KG1 (cell line): ENCODE data around the gene MAP3K4.

ENCODE experiments used
- DNase-seq: peaks from one replicate; lab custom pipeline; 2025; lab: John Stamatoyannopoulos, UW

MAP3K4 gene

GRCh38 chr6:161041274-161041673, 49.7 kb downstream of the MAP3K4 start:
- DNase-seq, result no peak

GRCh38 chr6:161044335-161044734, 52.8 kb downstream of the MAP3K4 start:
- DNase-seq, result no peak

DNA sequence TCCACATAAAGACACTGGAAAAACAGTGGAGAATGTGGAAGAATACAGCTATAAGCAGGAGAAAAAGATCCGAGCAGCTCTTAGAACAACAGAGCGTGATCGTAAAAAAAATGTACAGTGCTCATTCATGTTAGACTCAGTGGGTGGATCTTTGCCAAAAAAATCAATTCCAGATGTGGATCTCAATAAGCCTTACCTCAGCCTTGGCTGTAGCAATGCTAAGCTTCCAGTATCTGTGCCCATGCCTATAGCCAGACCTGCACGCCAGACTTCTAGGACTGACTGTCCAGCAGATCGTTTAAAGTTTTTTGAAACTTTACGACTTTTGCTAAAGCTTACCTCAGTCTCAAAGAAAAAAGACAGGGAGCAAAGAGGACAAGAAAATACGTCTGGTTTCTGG, 57.1 kb downstream of the MAP3K4 start:
- DNase-seq, result no peak

DNA sequence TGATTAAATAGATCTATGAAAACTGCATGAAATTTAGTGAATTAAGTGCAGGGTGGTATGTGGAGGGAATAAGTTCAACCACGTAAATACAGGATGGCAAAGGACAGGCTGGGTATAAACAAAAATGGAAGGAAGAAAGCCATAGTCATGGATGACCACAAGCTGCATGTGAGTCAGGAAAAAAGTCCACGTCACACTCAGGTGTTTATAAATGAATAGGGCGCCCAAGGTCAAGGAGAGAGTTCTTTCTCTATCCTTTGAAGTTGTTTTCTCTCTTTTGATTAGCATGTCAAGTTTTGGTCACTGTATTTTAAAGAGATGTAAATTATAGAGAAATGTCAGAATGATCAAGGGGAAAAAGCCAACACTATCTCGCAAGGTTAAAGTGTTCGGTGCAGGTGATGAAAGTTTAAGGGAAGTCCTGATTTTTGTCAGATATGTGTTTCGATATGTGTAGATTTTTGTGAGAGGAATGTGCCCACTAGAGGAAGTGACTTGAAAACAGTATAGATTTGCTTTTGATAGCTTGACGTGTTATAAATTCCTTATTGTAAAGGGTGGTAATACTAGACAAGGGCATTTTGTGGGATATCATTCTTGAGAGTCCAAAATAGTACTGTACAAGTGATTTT, 58.7 kb downstream of the MAP3K4 start:
- DNase-seq, result no peak

DNA sequence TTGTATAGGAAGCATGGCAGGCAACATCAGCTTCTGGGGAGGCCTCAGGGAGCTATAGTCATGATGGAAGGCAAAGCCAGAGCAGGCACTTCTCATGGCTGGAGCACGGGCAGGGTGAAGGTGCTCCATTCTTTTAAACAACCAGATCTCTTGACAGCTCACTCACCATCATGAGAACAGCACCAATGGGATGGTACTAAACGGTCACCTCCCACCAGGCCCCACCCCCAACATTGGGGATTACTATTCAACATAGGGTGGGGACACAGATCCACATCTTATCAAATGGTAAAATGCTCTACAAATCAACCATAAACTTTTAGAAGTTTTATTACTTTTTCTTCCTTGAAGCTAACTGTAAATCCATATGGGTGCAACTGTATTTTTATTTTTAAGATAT, 61.5 kb downstream of the MAP3K4 start:
- DNase-seq, result no peak

DNA sequence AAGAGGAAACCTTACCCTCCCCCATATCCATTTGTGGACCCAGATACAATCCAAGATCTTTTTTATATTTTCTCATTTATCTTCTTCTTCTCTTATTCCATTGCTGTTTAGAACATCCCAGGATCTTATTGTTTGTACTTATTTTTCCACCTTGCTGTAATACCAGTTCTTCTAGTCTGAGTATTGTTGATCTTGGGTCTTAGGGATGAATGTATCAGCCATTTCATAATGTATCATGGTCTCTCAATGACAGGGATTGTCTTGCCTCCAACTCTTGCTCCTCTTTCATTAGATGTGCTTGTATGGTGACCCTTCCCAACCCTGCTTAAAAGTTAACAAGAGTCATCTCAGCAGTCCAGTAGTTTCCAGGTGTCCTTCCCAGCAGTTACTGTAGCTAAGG, 63.3 kb downstream of the MAP3K4 start:
- no peak for DNase-seq

DNA sequence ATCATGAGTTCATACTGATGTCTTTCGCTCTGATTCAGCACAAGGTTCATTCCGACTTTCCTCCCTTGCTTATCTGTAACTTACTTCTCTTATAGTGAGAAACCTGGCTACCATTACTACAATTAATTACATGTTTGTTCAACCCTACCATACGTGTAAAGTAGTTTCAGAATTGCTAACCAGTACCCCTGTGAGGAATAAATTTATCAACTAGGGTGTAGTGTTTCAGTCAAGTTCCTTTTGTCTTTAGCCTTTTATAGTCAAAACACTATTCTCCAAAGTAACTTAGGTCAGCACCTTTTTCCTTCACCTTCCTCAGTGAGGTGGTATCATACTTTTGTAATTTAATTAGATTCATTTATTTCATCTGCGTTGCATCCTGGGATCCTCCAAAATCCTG, 64.9 kb downstream of the MAP3K4 start:
- no peak for DNase-seq

GRCh38 chr6:161057103-161058091, 65.8 kb downstream of the MAP3K4 start:
- DNase-seq, result no peak

GRCh38 chr6:161058741-161059140, 67.2 kb downstream of the MAP3K4 start:
- DNase-seq, result no peak

DNA sequence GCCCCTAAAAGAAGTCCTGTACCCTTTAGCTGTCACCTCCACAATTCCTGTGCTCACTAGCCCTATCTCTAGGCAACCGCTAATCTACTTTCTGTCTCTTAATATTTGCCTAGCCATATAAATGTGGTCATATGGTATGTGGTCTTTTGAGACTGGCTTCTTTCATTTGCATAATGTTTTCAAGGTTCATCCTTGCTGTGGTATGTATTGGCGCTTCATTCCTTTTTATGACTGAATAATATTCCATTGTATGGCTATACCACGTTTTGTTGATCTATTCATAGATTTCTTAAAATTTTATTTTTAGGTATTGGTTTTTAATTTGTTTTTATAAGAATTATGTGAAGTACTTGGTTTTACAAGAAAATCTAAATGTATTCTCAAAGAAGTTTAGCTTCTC, 70.0 kb downstream of the MAP3K4 start:
- no peak for DNase-seq

DNA sequence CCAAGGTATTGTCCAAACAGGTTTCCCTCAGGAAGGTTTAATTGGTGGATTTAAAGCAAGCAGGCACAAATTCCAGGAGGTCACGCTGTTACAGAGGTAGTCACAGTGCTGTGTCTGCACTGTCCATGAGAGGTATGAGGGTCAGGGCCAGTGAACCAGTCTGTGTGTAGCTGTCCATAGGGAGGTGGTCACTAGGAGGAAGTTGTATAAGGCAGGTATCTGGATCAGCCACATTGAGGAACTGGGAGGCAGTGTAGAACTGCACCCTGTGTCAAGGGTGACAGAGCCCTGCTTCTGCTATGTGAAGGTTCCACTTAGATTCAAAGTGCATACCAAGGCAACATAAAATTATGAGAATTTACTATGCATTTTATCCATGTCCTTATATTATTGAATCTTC, 73.3 kb downstream of the MAP3K4 start:
- DNase-seq, result no peak

- no peak for DNase-seq
Observed at GRCh38 chr6:161066511-161066910, 74.9 kb downstream of the MAP3K4 start.

DNA sequence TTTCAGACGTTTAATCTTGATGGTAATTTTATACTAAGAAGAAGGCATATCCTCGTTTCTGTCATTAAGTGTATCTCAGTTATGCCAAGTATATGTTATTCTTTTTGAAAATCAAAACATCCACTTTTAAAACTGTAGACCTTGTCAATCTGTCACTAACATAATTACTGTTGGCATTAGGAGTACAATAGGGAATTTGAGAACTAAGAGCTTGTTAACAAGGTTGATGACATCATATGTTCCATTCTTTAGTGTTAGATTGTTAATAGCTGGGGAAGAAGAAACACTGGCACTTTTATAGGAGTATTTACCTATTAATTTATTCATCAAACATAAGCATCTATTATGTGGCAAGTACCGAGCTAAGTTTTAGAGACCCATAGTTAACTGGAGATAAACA, 76.2 kb downstream of the MAP3K4 start:
- DNase-seq, result no peak

- DNase-seq, result no peak
Observed at GRCh38 chr6:161068321-161068741, 76.8 kb downstream of the MAP3K4 start.

GRCh38 chr6:161073930-161074329, 82.4 kb downstream of the MAP3K4 start:
- DNase-seq, result no peak

DNA sequence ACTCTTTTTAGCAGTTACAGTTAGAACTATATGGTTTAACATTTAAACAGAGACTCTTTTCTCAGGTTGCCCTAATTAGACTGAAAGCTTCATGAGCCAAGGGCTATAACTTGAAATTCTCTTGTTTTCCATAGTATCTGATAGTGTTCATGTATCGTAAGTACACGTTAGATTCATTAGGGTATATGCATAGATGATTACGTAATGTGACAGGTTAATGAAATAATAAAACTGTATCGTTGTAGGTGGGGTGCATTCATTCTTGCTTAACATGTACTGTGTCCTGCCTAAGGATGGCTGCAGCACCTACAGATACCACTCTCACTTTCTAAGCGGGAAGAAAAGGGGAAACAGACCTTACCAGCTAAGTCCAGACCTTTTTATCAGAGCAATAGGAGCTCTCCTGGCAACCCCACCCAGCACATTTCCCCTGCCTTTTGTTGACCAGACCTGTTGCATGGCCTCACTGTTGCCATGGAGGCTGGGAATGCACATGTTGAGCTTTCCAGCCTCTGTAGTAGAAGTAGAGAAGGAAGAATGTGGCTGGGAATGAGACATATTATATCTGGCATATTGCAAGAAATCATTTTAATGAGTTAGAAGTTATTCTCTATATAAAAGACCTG, 83.0 kb downstream of the MAP3K4 start:
- DNase-seq, result no peak

DNA sequence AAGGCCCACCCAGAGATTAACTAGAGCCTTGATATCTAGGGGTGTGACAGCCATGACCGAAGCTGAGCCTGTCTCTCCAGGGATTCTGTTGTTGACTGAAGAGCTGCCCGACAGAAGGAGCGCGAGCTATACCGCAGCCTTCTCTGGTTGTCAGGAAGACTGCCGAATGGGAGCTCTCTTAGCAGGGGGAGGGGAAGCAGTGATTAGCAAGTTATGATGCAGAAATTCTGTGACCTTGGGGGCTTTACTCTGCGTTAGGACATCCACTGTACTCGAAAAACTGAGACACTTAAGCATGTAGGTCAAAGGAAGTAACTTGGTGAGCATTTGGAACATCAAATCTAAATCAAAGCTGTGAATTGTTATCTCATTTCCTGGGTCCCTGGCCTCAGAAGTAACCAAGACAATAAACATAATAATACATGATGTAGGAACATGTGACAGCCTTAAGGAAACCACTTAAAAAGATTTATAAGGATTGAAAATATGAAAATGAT, 84.7 kb downstream of the MAP3K4 start:
- DNase-seq, result no peak

- no peak for DNase-seq
Observed at GRCh38 chr6:161079566-161080262, 88.1 kb downstream of the MAP3K4 start.

- DNase-seq, result no peak
Observed at GRCh38 chr6:161080263-161080970, 88.8 kb downstream of the MAP3K4 start.

DNA sequence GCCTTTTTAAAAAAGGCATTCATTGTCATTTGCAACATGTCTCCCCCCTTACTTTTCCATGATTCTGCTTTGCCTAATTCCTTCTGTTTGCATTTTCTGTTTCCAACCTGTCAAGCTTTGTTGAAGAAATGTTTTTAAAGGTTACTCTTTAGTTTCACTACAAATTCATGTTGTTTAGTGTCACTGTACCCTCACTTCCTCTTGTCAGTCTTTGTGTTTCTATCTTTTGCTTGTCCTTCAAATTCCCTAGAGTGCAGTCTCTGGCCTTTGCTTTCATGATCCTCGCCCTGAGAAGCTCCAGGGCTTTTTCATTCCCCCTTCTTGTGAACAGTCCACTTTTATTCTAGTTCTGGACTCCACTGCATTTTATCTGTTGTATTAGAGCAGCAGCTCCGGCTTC, 90.6 kb downstream of the MAP3K4 start:
- no peak for DNase-seq

GRCh38 chr6:161085246-161085645, 93.7 kb downstream of the MAP3K4 start:
- DNase-seq, result no peak
